Measurements from ENCODE around the gene MDP1. TPM values are rescaled to one million over a fixed set of nuclear protein-coding genes. Genes with fewer than 3 reads are reported as not detected.

MDP1 gene
- total RNA-seq, 4 donors from 2014 or later, result 1.4 to 12.4 (median 8.6) TPM

DNA sequence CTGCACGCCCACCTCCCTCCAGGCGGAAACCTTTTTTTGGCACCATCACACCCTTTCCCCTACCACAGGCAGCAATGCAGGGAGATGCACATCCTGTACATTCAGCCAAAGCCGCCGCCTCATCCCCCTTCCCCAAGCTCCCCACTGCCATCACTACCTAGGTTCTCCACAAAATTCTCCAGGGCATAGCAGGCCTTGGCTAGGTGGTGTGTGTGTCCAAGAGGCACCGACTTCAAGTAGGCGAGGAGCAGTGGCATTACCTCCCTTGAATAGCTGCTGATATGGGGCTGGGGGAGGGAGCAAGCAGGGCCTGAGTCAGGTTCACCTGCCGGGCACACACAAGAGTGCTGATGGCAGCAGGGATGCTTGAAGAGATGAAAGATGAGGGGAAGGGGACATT is 30.8 kb downstream of the MDP1 start:
- H3K36me3 ChIP-seq, result peaks cover 37 to 80% (median 37%) of the 10 kb centered on the region in 3 donors

GRCh38 chr14:24184104-24184970 is 31.5 kb downstream of the MDP1 start:
- DNase-seq, result no peak
- Histone ChIP-seq H3K9me3 (no peaks in the 10 kb centered on the region), H3K27ac (no peak overlapping the region), H3K27me3 (no peaks in the 10 kb centered on the region), H3K4me3 (no peak overlapping the region), H3K36me3 (peaks cover 41 to 81% (median 43%) of the 10 kb centered on the region in 3 donors), H3K4me1 (peaks cover 3 to 34% (median 25%) of the 10 kb centered on the region in 3 donors)
- 84 to 85% methylated on average over 8 to 12 of the region's 19 CpGs for WGBS, 2 donors
- TF ChIP-seq, protein P1, sequence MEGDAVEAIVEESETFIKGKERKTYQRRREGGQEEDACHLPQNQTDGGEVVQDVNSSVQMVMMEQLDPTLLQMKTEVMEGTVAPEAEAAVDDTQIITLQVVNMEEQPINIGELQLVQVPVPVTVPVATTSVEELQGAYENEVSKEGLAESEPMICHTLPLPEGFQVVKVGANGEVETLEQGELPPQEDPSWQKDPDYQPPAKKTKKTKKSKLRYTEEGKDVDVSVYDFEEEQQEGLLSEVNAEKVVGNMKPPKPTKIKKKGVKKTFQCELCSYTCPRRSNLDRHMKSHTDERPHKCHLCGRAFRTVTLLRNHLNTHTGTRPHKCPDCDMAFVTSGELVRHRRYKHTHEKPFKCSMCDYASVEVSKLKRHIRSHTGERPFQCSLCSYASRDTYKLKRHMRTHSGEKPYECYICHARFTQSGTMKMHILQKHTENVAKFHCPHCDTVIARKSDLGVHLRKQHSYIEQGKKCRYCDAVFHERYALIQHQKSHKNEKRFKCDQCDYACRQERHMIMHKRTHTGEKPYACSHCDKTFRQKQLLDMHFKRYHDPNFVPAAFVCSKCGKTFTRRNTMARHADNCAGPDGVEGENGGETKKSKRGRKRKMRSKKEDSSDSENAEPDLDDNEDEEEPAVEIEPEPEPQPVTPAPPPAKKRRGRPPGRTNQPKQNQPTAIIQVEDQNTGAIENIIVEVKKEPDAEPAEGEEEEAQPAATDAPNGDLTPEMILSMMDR (IDR thresholded peaks at IDR 0.05), result no peak
- no peak for TF ChIP-seq POLR2A (IDR thresholded peaks at IDR 0.05)
- intact Hi-C loops (cut with DNase I), result no loop called here

More for the DNA sequence above, 30.8 kb downstream of the MDP1 start:
- intact Hi-C loops (cut with DNase I), result no loop called here
- H3K27ac ChIP-seq, result no peak overlapping the region
- no peak for TF ChIP-seq POLR2A (IDR thresholded peaks at IDR 0.05)
- TF ChIP-seq, protein P1 (IDR thresholded peaks at IDR 0.05), result no peak
- no peak overlapping the region for H3K4me3 ChIP-seq
- 93 to 96% methylated on average over 3 to 4 of the region's 7 CpGs for WGBS, 2 donors
- no peaks in the 10 kb centered on the region for H3K27me3 ChIP-seq
- peaks cover 3 to 31% (median 20%) of the 10 kb centered on the region in 3 donors for H3K4me1 ChIP-seq
- H3K9me3 ChIP-seq, result no peaks in the 10 kb centered on the region
- no peak for DNase-seq

- Histone ChIP-seq H3K27ac (no peak overlapping the region), H3K27me3 (no peaks in the 10 kb centered on the region), H3K4me3 (no peak overlapping the region), H3K36me3 (peaks cover 48 to 94% (median 49%) of the 10 kb centered on the region in 3 donors), H3K4me1 (peaks cover 0 to 23% (median 19%) of the 10 kb centered on the region in 3 donors), H3K9me3 (no peaks in the 10 kb centered on the region)
- DNase-seq, result no peak
- 81% methylated on average over 5 of the region's 15 CpGs; no CpG with 5 or more reads in 1 of the 2 donors for WGBS, 2 donors
- TF ChIP-seq POLR2A (IDR thresholded peaks at IDR 0.05), result no peak
- TF ChIP-seq, protein P1 (IDR thresholded peaks at IDR 0.05), result no peak
- intact Hi-C loops (cut with DNase I), result no loop called here
Measured at GRCh38 chr14:24183014-24183481, 32.8 kb downstream of the MDP1 start.

DNA sequence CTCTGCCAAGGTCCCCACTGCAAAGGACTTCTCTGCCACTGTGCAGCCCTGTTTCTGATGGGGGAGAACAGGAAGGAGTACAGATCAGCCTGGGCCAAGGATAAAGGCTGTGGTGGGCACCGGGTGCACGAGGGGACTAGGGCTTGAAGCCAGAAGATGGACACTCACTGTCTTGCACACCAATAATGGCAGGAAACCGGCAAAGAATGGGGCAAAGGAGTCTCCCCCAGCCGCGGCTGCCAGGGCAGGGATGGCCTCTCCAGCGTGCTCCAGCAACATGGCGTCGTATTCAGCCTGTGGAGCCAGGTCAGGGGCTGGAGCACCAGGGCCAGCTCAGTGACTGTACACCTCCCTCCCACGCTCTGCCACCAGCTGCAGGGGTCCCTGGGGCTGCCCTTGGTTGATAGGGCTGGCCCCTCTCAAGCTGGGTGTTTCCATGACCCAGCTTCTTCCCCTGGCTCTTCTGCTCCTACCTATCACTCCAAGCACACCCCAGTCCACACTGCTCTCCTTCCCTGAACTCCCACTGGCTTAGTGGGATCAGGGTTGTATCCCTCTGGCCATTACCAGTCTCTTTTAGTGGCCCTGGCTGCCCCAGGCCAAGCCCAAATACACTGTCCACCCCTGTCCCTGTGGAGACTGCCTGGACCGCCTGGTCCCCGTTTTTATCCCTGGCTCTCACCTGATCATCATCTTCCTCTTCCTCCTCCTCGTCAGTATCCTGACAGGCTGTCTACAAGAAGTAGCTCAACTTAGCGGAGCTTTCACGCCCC is 33.6 kb downstream of the MDP1 start:
- WGBS, 2 donors, result 81 to 83% methylated on average over 9 to 11 of the region's 14 CpGs
- no peak overlapping the region for H3K27ac ChIP-seq
- no peaks in the 10 kb centered on the region for H3K27me3 ChIP-seq
- intact Hi-C loops (cut with DNase I), result no loop called here
- no peak for DNase-seq
- H3K9me3 ChIP-seq, result no peaks in the 10 kb centered on the region
- H3K4me3 ChIP-seq, result no peak overlapping the region
- H3K4me1 ChIP-seq, result peaks cover 0 to 16% (median 12%) of the 10 kb centered on the region in 3 donors
- TF ChIP-seq POLR2A (IDR thresholded peaks at IDR 0.05), result no peak
- TF ChIP-seq, protein P1 (IDR thresholded peaks at IDR 0.05), result no peak
- peaks cover 48 to 100% (median 51%) of the 10 kb centered on the region in 3 donors for H3K36me3 ChIP-seq

All from esophagus squamous epithelium (tissue), 5 donors.